Right lobe of liver (tissue), 6 donors: ENCODE measurements around the gene PRDM16. TPM values are rescaled to one million over a fixed set of nuclear protein-coding genes. Genes with fewer than 3 reads are reported as not detected.

Experiments used
- ATAC-seq, 4 donors: fragments of 200-7000 bp; cut with Tn5 transposase; one replicate each; pipeline ENCODE4 v1.9.1; 2020; ENCODE audit warnings: mild to moderate bottlenecking in 4 of 4, moderate library complexity in 4 of 4
- DNase-seq, 3 donors: peaks; one replicate each; pipeline ENCODE4 v3.0.0-alpha.2; 2020
- H3K27ac ChIP-seq, 3 donors: fragments of 200-600 bp; one replicate each; pipeline ENCODE4 v1.8.0; 2022
- H3K27me3 ChIP-seq, 2 donors: fragments of 200-600 bp; one replicate each; pipeline ENCODE4 v1.8.0; 2022
- H3K36me3 ChIP-seq, 4 donors: fragments of 200-600 bp; sonication (generic) in 1 of 4; one replicate each; pipeline versions ENCODE4 v1.5.1 to v1.8.0; 2017 to 2022; ENCODE audit warnings: control low read depth in 1 of 4
- H3K4me1 ChIP-seq, 4 donors: fragments of 200-600 bp; sonication (generic) in 1 of 4; one replicate each; pipeline versions ENCODE4 v1.5.1 to v1.8.0; 2017 to 2022; ENCODE audit warnings: control low read depth in 1 of 4
- H3K4me3 ChIP-seq, 3 donors: fragments of 200-600 bp; one replicate each; pipeline ENCODE4 v1.8.0; 2022
- H3K9me3 ChIP-seq, 4 donors: fragments of 200-600 bp; sonication (generic) in 1 of 4; one replicate each; pipeline versions ENCODE4 v1.5.1 to v1.8.0; 2017 to 2022; ENCODE audit warnings: control low read depth in 1 of 4
- CTCF ChIP-seq, 4 donors: fragments of 200-600 bp in 3 of 4; fragments of 450-650 bp in 1 of 4; IDR thresholded peaks; one replicate each; pipeline versions ENCODE4 v1.5.1 to v1.8.0; 2016 to 2022; ENCODE audit warnings: antibody characterized with exemption in 4 of 4, mild to moderate bottlenecking in 2 of 4
- POLR2A ChIP-seq: fragments of 450-650 bp; IDR thresholded peaks from one replicate; pipeline ENCODE4 v1.6.1; 2017; ENCODE audit warnings: antibody characterized with exemption, mild to moderate bottlenecking
- WGBS: methylation state at CpG from one replicate; pipeline ENCODE4 v1.1.6; 2018; ENCODE audit warnings: low coverage, low lambda C conversion rate; ENCODE audit not compliant: insufficient coverage; ENCODE audit errors: missing lambda C conversion rate; 5-methylcytosine and 5-hydroxymethylcytosine counted together
- intact Hi-C, 2 donors: fragments of 100-400 bp; cut with DNase I; formaldehyde crosslinking; loops; one replicate each; pipeline versions ENCODE4 v1.11.2 to v1.14.1; 2022
- total RNA-seq, 6 experiments: library from RNA; depleted of rRNA in 2 of 6; stranded (reverse); fragments of >200 nt in 2 of 6; fragmentation: NEBNext Ultra II Directional in 3 of 6; extraction: Animal tissue kit (Norgen Biotek cat#: 25700) in 3 of 6; gene quantifications; one replicate each; pipeline versions ENCODE4 v1.1.0 to v1.2.4, GENCODE V29; 2016 to 2023
- donor health status: DM: no; HTN: yes; CAD: no.
- donor health status: DM: no; HTN: no; CAD: no.
- donor health status: DM: no; HTN: no; CAD: no.
- donor health status: DM: no; HTN: yes; CAD: no.
- donor health status: DM: no; HTN: yes; CAD: no.

The PRDM16 gene
- total RNA-seq, 6 experiments from 2014 or later = 0.06 to 0.75 (median 0.28) TPM

GRCh38 chr1:3174487-3175247 lies 105.7 kb downstream of the PRDM16 start:
- Histone ChIP-seq H3K9me3 (no peaks in the 10 kb centered on the region), H3K4me1 (peaks cover 0 to 19% (median 8%) of the 10 kb centered on the region in 4 donors), H3K4me3 (no peak overlapping the region), H3K36me3 (no peaks in the 10 kb centered on the region), H3K27ac (peak overlapping the region in 1 of 3 donors; percentile 8), H3K27me3 (no peaks in the 10 kb centered on the region)
- TF ChIP-seq CTCF (IDR thresholded peaks at IDR 0.05) (no peak), POLR2A (no peak)
- ATAC-seq = peak in 2 of 4 donors; percentile 4 to 27
- DNase-seq = peak in 1 of 3 donors; percentile 56
- intact Hi-C loops = no loop called here
- WGBS = 44% methylated on average over 15 of the region's 22 CpGs

GRCh38 chr1:3175486-3175885 lies 106.5 kb downstream of the PRDM16 start:
- no peak overlapping the region for H3K27ac ChIP-seq
- ATAC-seq (no peak), DNase-seq (no peak)
- H3K36me3 ChIP-seq = no peaks in the 10 kb centered on the region
- H3K4me3 ChIP-seq = no peak overlapping the region
- no peaks in the 10 kb centered on the region for H3K27me3 ChIP-seq
- intact Hi-C loops = no loop called here
- no peak for TF ChIP-seq CTCF (IDR thresholded peaks at IDR 0.05)
- TF ChIP-seq POLR2A = no peak
- WGBS = 40% methylated on average over 1 of the region's 8 CpGs
- H3K4me1 ChIP-seq = peaks cover 0 to 13% (median 5%) of the 10 kb centered on the region in 4 donors
- H3K9me3 ChIP-seq = no peaks in the 10 kb centered on the region

GRCh38 chr1:3176028-3176427 lies 107.0 kb downstream of the PRDM16 start:
- DNase-seq (no peak), ATAC-seq (no peak)
- TF ChIP-seq CTCF (IDR thresholded peaks at IDR 0.05) (no peak), POLR2A (no peak)
- H3K4me3 ChIP-seq = no peak overlapping the region
- peaks cover 0 to 8% (median 3%) of the 10 kb centered on the region in 4 donors for H3K4me1 ChIP-seq
- no peaks in the 10 kb centered on the region for H3K36me3 ChIP-seq
- no peaks in the 10 kb centered on the region for H3K9me3 ChIP-seq
- H3K27me3 ChIP-seq = no peaks in the 10 kb centered on the region
- H3K27ac ChIP-seq = no peak overlapping the region
- intact Hi-C loops = no loop called here

DNA sequence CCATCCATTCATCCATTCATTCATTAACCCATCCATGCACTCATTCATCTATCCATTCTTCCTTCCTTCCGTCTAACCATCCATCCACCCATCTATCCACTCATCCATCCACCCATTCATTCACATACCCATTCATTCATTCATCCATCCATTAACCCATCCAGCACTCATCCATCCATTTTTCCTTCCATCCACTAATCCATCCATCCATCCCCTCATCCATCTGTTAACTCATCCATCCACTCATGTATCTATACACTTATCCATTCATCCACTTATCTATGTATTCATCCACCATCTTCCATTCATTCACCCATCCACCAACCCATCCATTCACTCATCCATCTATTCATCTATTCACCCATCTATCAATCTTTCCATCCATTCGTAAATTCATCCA lies 107.8 kb downstream of the PRDM16 start:
- no peaks in the 10 kb centered on the region for H3K27me3 ChIP-seq
- no peaks in the 10 kb centered on the region for H3K36me3 ChIP-seq
- DNase-seq = no peak
- TF ChIP-seq POLR2A (no peak), CTCF (IDR thresholded peaks at IDR 0.05) (no peak)
- H3K4me1 ChIP-seq = no peaks in the 10 kb centered on the region
- H3K27ac ChIP-seq = no peak overlapping the region
- no peaks in the 10 kb centered on the region for H3K9me3 ChIP-seq
- WGBS = 66% methylated on average over 2 of the region's 2 CpGs
- intact Hi-C loops = no loop called here
- ATAC-seq = no peak
- no peak overlapping the region for H3K4me3 ChIP-seq
